Chondrocyte (in vitro differentiated cells): ENCODE results near the gene COL3A1. TPM values are rescaled to one million over a fixed set of nuclear protein-coding genes. Genes with fewer than 3 reads are reported as not detected.

Experiments used
- DNase-seq: peaks from one replicate; pipeline ENCODE4 v3.0.0; 2021; ENCODE audit warnings: mixed read lengths, low spot score
- H3K27ac Mint-ChIP-seq: one replicate; pipeline ENCODE4 v1.8.0; 2021; ENCODE audit warnings: mild to moderate bottlenecking, moderate library complexity, mixed read lengths; ENCODE audit not compliant: unreplicated experiment
- H3K27me3 Mint-ChIP-seq: 2 replicates; pipeline ENCODE4 v1.8.0; 2021; ENCODE audit warnings: low read depth, mixed read lengths
- H3K36me3 Mint-ChIP-seq: 2 replicates; pipeline ENCODE4 v1.8.0; 2021; ENCODE audit warnings: low read depth, mixed read lengths
- H3K4me1 Mint-ChIP-seq: 2 replicates; pipeline ENCODE4 v1.8.0; 2021; ENCODE audit warnings: low read depth, mild to moderate bottlenecking, mixed read lengths
- H3K4me3 Mint-ChIP-seq: one replicate; pipeline ENCODE4 v1.8.0; 2021; ENCODE audit warnings: mild to moderate bottlenecking, moderate library complexity, mixed read lengths; ENCODE audit not compliant: unreplicated experiment
- H3K9me3 Mint-ChIP-seq: 2 replicates; pipeline ENCODE4 v1.8.0; 2021; ENCODE audit warnings: low read depth, mixed read lengths
- CTCF ChIP-seq: fragments of 200-600 bp; sonication (generic); IDR thresholded peaks from 2 replicates; pipeline ENCODE4 v1.5.0; 2021; ENCODE audit warnings: antibody characterized with exemption, mild to moderate bottlenecking, moderate library complexity
- microRNA-seq: library from miRNA; unstranded; fragments of <30 nt; microRNA quantifications from one replicate; pipeline ENCODE4 v1.2.0, GENCODE V29; 2020; ENCODE audit warnings: borderline number of aligned reads
- total RNA-seq: library from RNA; stranded (reverse); gene quantifications from 3 replicates; pipeline ENCODE4 v1.2.1, GENCODE V29; 2021

The COL3A1 gene
- total RNA-seq, 1 donor from 2014 or later, result 8,099 TPM

DNA sequence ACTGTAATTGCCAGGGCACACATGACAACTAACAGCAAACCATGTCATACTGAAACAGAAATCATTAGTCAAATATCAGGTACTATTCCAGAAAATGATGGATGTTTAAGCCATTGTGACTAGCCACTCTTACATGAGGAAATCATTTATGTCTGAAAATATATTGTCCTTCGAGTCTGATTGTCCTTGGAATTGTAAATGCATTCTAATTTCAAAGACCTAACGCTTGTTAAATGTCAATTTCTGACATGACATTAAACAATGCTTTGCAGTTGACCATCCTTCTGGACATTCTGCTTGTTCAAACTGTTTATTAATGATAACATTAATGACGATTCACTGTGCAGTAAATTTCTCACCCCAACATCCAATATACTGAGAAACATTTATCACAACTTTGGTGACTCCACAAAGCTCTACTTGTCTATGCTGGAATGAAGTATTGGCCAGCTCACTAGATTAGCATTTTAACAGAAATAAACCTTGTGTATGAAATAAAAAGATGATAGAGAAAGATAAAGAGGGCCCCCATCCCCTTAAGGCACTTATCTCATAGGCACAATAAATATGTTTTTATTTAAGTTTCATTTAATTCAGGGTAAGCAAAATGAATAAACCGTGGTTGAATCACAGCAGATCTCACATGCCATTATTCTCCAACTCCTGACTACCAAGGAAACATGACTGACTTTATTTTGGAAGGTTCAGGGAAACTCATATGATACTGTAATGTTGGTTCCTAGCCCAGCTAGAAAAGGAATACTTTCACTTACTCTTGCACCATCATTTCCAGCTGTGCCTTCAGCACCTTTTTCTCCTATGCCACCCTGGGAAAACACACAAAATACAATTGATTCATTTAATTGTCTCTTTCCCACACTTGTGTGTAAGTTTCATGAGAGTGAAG, 82.3 kb downstream of the COL3A1 start:
- TF ChIP-seq CTCF, result no peak
- Mint-ChIP-seq H3K27ac (peak overlapping the region; percentile 15), H3K36me3 (peaks cover 38% of the 10 kb centered on the region), H3K4me3 (no peak overlapping the region), H3K4me1 (peaks cover 47% of the 10 kb centered on the region), H3K9me3 (no peaks in the 10 kb centered on the region), H3K27me3 (no peaks in the 10 kb centered on the region)
- no peak for DNase-seq

- Mint-ChIP-seq H3K4me1 (peaks cover 43% of the 10 kb centered on the region), H3K27ac (peak overlapping the region; percentile 15), H3K9me3 (no peaks in the 10 kb centered on the region), H3K36me3 (peaks cover 39% of the 10 kb centered on the region), H3K27me3 (no peaks in the 10 kb centered on the region), H3K4me3 (no peak overlapping the region)
- DNase-seq, result no peak
- TF ChIP-seq CTCF, result no peak
Observed at GRCh38 chr2:189057316-189057715, 83.1 kb downstream of the COL3A1 start.

- no peak overlapping the region for H3K4me3 Mint-ChIP-seq
- no peak for TF ChIP-seq CTCF
- H3K36me3 Mint-ChIP-seq, result peaks cover 45% of the 10 kb centered on the region
Observed at GRCh38 chr2:189060096-189060642, 86.0 kb downstream of the COL3A1 start.

More at GRCh38 chr2:189060096-189060642, 86.0 kb downstream of the COL3A1 start:
- no peak for DNase-seq
- peaks cover 47% of the 10 kb centered on the region for H3K4me1 Mint-ChIP-seq
- H3K27me3 Mint-ChIP-seq, result no peaks in the 10 kb centered on the region
- H3K27ac Mint-ChIP-seq, result peak overlapping the region; percentile 58
- H3K9me3 Mint-ChIP-seq, result no peaks in the 10 kb centered on the region

Small RNA genes lying within 50 kb of the gene (microRNA-seq; reads per million reads assigned to microRNA genes)
- gene MIR1245A (not detected), gene MIR1245B (not detected), gene MIR3606 (not detected)

Other genes starting within 250 kb of the COL3A1 start
- 1,927 to 2,200 TPM (median 1,930 TPM) in 3 replicates for gene COL5A2, start 205.4 kb downstream of the COL3A1 start, total RNA-seq